GM18498 (cell line): ENCODE results near the gene ALS2CL.

Source experiments
- ATAC-seq: cut with Tn5 transposase; IDR thresholded peaks from one replicate; pipeline ENCODE4 v1.9.1; 2021; ENCODE audit warnings: mild to moderate bottlenecking, moderate library complexity; ENCODE audit not compliant: unreplicated experiment

Gene ALS2CL

GRCh38 chr3:46667061-46667621, 26.3 kb downstream of the ALS2CL start:
- no peak for ATAC-seq

- ATAC-seq = no peak
Observed at GRCh38 chr3:46666453-46666845, 27.0 kb downstream of the ALS2CL start.

GRCh38 chr3:46665763-46666452, 27.6 kb downstream of the ALS2CL start:
- ATAC-seq = no peak

DNA sequence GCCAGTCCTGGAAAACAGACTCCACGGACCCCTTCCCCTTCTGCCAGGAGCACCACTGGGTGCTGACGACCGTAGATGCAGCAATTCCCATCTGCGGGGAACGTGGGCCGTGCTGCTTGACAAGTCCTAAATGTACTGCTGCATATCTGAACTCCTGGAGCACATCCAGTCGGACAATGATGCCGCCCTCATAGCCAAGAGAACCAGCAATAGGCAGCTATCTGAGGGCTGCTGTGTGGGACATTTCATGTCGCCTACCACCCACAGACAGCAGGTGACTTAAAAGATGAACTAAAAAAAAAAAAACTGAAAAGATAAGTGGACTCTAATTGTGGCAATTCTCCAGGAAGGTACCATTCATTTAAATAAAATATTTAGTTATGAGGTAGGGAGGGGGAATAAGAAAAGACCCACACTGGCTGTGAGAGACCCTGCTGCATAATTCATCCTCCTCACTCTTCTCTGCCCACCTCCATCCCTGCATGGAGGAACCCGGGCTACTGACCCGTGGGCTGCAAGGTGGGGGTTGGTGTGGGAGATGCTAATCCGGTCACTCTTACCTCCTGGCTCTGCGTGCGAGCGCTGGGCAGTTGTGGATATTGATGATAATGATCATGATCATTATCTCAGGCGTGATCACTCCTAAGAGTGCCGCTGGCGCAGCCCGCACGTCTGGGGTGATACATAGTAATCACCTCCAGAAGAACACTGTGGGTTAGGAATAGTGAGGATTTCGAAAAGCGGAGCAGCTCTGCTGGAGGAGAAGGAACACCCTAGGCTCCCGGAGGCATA, 28.3 kb downstream of the ALS2CL start:
- no peak for ATAC-seq

GRCh38 chr3:46664188-46664970, 29.1 kb downstream of the ALS2CL start:
- no peak for ATAC-seq

DNA sequence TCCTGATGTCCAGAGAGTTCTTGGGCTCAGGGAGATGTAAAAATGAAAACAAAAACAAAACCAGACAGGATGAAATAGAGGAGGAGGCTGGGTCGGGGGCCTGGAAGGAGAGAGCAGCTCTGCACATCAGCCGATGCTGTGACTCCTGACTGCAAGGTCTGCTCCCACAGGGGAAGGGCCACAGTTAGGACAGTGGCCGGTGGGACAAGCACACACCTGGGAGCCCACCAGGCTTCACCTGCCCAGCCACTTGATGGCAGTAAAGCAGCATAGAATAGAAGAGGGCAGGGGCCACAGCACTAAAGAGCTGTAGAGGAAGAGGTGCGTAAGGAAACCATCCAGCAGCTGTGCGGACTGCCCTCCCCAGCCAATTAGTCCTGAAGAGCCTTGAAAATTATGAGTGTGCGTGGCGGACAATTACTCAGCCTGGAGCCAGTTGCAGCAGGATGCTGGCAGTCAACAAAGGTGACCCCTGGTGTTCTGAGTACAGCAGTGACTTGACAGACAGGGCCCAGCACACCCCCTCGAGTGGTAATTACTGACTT, 29.8 kb downstream of the ALS2CL start:
- no peak for ATAC-seq

GRCh38 chr3:46662771-46663551, 30.5 kb downstream of the ALS2CL start:
- no peak for ATAC-seq

DNA sequence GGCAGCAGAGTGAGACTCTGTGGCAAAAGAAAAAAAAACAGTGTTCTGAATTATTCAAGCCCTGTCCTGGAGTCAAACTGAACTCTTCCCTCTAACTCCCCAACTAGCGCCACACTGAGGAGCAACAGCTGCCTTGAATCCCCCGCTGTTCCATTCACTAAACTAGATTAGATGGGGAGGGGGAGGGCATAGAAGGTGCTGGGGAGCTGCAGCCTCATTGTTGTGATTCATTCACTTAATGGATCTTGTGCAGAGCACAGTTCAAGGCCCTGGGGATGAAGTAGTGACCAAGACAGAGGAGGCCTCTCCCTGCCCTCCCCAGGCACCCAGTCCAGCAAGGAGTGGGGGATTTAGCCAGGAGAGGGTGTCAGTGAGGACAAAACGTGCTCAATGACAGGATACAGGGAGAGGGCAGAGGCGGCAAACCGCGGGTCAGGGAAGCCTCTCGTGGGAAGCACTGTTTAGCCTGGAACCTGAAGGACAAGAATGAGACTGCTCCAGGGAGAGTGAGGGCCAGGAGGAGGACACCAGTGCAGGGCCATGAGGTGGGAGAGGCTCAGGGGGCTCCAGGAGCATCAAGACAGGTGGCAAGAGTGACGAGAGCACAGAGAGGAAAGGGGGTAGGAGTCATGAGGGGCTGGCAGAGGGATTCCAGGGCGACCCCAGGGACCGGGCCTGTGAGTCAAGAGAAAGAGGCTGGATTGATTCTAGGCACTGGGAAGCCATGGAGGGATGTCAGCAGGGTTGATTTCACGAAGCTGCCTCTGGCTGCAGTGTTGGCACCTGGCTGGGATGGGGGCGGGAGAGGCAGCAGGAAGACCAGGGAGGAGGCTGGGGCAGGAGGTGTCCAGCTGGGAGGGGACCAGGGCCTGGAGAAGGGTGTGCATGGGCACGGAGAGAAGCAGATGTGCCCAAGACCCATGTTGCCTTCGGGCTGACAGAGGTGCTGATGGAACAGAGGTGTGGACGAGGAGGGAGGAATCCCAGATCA, 31.4 kb downstream of the ALS2CL start:
- no peak for ATAC-seq

DNA sequence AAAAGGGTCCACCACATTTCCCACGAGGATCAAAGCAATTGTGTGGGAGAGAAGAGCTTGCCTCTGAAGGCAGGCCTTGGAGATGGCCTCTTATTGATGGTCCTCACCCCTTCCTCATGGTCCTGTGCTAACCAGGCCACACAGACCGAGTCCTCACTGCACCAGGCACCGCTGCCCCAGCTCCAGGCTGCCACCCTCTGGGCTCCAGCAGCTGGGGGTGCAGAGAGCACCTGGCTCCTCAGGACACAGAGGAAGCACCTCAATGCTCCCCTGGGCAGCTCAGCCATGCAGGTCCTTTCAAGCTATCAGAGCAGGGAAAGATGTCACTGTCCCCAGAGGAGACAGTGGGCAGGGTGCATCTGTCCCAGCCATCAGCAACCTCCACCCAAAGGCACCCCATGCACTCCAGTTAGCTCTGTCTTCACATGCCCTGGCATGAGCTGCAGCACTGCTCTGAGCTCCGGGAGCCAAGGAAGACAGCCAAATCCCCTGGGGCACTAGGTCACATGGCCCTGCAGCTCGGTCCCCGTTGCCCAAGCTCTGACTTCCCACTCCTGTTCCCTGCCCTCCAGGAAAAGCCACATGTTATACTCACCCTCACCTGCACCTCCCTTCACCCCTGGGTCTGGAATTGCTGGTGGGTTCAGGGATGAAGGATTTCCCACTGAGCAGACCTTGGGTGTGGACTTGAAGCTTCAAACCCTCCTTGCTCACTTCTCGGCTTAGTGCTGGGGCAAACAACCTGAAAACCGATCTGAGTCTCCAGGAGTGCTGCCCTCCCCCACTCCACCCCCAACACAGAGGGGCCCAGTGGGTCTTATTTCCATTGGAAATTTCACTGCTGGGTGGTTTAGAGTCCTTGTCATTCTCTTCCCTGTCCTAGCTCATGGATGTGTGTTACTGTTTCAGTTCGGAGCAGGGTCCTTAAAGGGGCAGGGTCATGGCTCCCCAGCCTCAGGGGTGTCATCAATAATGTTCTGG, 32.6 kb downstream of the ALS2CL start:
- ATAC-seq = no peak

GRCh38 chr3:46660003-46660402, 33.5 kb downstream of the ALS2CL start:
- no peak for ATAC-seq

- no peak for ATAC-seq
Observed at GRCh38 chr3:46659285-46659684, 34.2 kb downstream of the ALS2CL start.

DNA sequence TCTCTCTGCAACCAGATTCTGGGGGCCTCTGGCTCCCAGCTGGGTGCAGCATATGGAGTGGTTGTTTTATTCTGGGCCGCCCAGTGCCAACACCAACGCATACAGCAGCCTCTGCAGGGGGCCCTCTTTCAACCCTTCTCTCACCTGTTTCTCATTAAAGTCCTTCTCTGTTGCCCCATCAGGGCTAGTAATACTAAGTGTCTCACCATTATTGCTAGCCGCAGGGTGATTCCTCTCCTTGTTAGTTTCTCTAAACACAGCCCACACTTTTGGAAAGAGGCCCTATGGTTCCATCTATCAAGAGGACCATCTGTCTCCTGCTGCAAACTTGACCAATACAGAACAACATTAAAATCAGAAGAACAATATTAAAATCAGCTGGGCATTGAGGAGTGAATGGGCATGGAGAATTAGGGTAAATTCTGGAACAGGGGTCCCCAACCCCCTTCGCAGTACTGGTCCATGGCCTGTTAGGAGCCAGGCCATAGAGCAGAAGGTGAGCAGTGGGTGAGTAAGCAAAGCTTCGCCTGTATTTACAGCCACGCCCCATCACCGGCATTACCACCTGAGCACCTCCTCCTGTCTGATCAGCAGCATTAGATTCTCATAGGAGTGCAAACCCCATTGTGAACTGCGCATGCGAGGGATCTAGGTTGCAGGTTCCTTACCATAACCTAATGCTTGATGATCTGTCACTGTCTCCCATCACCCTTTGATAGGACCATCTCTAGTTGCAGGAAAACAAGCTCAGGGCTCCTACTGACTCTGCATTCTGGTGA, 36.5 kb downstream of the ALS2CL start:
- no peak for ATAC-seq

GRCh38 chr3:46655271-46655670, 38.2 kb downstream of the ALS2CL start:
- ATAC-seq = no peak

- no peak for ATAC-seq
Observed at GRCh38 chr3:46651084-46651483, 42.4 kb downstream of the ALS2CL start.

GRCh38 chr3:46649436-46649835, 44.0 kb downstream of the ALS2CL start:
- no peak for ATAC-seq

DNA sequence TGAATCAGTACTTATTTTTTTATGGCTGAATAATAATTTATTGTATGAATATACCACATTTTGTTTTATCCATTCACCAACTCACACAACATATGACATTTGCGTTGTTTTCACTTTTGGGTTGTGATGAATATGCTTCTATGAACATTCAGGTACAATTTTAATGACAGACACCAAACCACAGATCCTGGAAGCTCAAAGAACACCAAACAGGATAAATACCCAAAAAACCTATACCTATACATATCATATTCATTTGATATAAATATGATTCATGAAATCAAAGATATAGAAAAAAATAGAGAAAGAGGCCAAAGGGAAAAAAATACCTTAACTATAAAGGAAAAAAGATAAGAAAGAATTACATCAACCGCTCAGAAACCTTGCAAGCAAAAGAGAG, 45.4 kb downstream of the ALS2CL start:
- ATAC-seq = no peak

GRCh38 chr3:46646700-46647099, 46.8 kb downstream of the ALS2CL start:
- ATAC-seq = no peak
